ENCODE measurements around the gene FOXA2.

Gene FOXA2

GRCh38 chr20:22536141-22536828, 48.1 kb downstream of the FOXA2 start:
- no peak for DNase-seq

GRCh38 chr20:22535483-22535882, 48.9 kb downstream of the FOXA2 start:
- DNase-seq: no peak

DNA sequence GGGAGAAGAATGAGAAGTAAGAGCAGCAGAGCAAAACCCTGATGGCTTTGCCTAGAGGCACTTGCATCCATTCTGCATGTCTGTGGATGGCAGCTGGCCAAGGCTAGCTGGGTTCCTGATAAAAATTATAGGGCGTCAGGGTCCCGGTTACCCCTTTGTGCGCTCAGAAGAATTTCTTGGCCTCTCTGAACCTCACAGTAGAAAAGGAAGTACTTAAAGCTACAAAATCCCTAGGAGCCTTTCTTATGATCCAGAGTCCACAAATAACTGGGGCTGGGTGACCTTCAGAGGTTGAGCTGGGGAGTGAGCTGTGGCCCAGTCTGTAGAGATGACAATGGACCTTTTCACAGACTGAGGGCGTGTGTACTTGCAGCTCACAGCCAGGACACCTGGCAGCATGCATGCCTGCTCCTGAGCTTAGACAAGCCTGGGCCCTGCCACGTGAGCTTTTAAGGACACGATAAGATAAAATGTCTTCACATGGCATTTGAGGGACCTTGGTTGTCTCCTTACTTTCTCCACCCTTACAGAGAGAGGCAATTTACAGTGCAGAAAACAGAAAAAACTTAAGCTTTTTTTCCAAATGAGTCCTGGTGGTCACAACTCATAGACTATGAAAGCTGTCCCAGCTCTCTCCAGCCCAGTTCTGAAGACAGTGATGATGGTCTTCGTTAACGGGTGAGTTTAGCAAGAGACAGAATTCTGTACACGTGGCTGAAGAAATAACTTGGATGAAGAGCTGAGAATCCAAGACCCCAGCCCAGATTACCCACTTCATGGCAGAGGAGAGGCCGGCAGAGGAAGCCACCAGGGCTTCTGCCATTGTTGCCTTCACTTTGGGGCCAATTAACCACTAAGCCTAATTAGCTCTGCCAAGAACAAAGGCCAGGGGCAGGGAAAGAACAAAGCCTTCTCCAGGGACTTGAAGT, 50.3 kb downstream of the FOXA2 start:
- DNase-seq: no peak

DNA sequence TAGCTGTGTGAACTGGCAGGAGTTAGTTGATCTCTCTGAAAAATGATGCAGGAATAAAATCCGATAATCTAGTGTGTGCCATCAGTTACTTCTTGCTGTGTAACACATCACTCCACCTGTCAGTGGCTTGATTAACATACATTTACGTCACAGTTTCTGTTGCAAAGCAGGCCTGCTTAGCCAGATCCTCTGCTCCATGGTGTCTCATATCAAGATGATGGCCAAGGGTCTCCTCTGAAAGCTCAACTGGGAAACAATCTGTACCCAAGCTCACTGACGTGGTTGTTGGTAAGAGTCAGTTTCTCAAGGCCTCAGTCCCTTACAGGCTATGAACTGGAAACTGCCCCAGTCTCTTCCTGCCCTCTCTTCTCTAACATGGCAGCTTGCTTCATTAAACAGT, 51.8 kb downstream of the FOXA2 start:
- DNase-seq: no peak

DNA sequence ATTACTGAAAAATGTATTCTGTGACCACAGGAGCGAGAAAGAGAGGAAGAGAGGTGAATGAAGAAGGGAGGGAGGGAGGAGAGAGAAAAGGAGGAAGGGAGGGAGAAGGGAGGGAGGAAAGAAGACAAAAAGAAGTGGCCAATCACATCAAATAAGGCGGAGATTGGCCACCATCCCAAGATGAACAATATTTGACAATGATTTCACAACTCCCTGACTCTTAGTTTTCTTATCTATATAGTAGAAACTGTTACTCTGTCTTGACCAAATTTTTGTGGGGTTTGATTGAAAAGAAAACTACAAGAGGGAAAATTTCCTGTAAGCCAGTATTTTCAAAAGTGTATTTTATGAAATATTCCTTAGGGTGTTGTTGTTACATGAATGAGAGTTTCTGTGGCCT, 52.6 kb downstream of the FOXA2 start:
- DNase-seq: no peak

- no peak for DNase-seq
Measured at GRCh38 chr20:22531056-22531615, 53.2 kb downstream of the FOXA2 start.
